ENCODE data around the gene BRD9.

DNA sequence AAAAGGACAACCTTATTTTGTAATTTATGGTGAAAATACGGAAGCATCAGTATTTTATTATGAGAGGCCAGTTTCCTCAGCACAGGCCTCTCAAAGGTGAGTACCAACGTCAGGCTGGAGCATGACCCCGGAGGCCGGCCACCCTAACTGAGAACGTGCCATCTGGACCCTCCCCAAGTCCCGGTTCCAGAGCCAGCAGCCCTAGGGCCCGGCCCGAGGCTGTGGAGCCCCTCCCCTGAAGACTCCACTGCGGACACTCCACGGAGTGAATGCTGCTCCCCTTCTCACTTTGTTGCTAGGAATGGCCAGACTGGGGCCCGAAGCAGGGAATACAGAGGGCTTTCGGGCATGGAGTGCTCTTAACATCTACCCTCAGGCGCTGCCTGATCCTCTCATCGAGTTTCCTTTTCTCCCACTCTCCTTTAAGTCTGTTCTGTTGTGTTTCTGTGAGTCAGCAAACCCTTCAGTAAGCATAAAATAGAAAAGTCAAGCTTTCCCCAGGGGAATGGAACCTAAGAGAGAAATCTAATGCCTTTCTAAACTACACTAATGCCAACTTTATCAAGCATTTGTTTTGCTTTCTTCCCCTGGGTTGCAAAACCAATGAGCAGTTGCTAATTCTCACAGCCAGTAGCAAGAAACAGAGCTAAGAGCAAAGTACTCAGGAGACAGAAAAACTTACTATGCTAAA is 4.5 kb downstream of the BRD9 start:
- TF ChIP-seq, protein P1, sequence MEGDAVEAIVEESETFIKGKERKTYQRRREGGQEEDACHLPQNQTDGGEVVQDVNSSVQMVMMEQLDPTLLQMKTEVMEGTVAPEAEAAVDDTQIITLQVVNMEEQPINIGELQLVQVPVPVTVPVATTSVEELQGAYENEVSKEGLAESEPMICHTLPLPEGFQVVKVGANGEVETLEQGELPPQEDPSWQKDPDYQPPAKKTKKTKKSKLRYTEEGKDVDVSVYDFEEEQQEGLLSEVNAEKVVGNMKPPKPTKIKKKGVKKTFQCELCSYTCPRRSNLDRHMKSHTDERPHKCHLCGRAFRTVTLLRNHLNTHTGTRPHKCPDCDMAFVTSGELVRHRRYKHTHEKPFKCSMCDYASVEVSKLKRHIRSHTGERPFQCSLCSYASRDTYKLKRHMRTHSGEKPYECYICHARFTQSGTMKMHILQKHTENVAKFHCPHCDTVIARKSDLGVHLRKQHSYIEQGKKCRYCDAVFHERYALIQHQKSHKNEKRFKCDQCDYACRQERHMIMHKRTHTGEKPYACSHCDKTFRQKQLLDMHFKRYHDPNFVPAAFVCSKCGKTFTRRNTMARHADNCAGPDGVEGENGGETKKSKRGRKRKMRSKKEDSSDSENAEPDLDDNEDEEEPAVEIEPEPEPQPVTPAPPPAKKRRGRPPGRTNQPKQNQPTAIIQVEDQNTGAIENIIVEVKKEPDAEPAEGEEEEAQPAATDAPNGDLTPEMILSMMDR (IDR thresholded peaks at IDR 0.05; ENCODE audit: low read depth, low read length) = no peak
- TF ChIP-seq, protein P2, sequence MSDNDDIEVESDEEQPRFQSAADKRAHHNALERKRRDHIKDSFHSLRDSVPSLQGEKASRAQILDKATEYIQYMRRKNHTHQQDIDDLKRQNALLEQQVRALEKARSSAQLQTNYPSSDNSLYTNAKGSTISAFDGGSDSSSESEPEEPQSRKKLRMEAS (IDR thresholded peaks at IDR 0.05; ENCODE audit: low read depth, low read length) = no peak
- no peak for TF ChIP-seq POLR2A (IDR thresholded peaks at IDR 0.05; ENCODE audit: extremely low read depth, insufficient read length)
- TF ChIP-seq MYC (IDR thresholded peaks at IDR 0.05; ENCODE audit: low read depth, low read length) = no peak

Data from NB4 (cell line).